Measurements from ENCODE around the gene TARP.
"Not testable (repeated sequence)": the region's sequence is repeated elsewhere in the genome, so short reads cannot be mapped to it uniquely, and the experiment has no call there.

TARP gene

DNA sequence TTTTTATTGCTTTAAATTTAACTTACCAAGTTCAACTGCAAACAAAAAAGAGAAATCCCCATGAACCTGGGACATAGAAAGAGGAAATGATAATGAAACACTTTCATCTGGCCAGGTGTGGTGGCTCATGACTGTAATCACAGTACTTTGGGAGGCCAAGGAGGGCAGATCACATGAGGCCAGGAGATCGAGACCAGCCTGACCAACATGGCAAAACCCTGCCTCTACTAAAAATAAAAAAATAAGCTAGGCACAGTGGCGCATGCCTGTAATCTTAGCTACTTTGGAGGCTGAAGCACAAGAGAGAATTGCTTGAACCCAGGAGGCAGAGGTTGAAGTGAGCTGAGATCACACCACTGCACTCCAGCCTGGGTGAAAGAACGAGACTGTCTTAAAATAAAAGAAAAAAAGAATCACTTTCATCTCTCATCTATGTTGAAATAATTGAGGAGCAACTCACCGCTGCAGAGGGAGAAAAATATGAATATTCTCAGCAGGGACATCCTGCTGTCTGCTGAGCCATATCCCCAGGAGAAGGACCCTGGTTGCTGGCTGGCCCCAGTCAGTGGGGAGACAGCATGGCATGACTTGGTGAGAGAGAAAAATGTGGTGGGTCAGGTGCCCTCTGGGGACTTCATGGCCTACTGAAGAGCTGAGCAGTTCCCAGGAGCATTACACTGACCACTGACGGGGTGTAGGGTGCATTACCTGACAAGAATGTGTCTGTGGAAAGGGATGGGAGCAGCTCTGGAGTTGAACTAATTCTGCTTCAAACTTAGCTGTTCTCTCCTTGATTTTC lies 22.8 kb upstream of the TARP start:
- DNase-seq: no peak

DNA sequence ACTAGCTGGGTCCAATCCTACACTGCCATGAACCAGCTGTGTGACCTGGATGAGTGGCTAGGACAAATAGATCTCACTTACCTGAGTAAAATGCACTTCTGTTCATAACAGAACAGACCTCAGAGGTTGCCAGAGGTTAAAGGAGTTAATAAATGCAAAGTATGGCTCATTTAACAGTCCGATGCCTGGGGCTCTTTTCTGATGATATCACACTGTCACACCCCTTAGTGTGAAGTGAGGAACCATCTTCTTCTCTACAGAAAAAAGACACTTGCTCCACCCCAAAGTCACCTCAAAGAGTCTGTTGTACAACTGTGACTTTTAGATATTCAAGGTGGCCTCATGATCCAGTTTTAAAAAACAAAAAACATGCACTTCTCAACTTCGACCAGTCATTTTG lies 21.5 kb upstream of the TARP start:
- DNase-seq: no peak

- DNase-seq: no peak
Measured at GRCh38 chr7:38292442-38292841, 19.0 kb upstream of the TARP start.

- no peak for DNase-seq
Measured at GRCh38 chr7:38291650-38292049, 18.2 kb upstream of the TARP start.

DNA sequence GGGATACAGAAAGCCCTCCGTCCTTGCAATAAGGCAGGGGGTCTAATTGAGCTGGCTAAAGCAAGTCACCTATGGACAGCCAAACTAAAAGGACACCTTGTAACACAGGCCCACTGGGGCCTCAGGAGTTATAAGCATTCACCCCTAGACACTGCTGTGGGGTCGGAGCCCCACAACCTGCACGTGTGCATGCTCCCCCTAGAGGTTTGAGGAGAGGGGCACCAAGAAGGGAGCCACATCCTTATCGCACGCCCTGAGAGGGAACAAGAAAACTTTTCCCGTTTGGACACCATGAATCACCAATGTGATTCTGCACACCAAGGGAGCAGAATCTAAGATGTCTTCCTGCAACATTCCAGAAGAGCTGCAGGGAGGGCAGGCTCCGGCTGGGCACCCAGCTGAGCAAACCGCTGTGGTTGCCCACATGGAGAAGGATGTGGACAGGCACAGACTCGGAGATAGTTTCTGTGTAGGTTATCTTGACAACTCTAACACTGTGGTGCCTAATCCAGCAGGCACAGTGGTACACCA lies 17.7 kb upstream of the TARP start:
- no peak for DNase-seq

- DNase-seq: no peak
Measured at GRCh38 chr7:38284553-38284952, 11.1 kb upstream of the TARP start.

DNA sequence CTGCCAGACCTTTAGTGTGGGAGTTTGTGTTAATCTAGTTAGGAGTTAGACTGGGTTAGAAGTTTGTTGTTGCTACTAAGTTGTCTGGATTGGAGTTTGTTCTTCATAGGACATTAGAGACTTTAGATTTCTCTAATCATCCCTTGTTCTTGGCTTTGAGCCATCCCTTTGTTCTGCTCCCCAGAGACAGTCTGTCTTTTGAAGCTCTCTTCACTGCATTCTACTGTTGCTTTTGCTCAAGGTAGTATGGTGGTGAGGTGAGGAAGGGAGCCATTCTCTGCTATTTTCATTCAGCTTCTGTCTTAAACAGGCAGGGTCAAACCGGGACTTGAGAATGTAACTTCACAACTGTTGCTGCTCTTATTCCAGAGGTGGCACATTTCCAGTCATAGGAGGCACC lies 10.4 kb upstream of the TARP start:
- no peak for DNase-seq

DNA sequence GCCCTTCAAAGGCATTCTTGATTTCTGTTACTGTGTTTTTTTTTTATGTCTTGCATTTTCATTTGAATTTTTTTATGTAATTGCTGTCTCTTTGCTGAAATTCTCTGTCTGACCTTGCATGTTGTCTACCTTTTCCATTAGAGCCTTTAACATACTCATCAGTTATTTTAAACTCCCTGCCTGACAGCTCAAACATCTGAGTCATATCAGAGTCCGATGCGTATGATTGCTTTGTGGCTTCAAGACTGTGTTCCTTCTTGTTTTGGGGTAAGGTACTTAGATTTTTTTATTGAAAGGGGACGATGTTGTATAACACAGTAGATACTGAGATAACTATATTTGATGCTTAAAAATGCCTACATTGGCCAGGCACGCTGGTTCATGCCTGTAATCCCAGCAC lies 9.7 kb upstream of the TARP start:
- DNase-seq: no peak

DNA sequence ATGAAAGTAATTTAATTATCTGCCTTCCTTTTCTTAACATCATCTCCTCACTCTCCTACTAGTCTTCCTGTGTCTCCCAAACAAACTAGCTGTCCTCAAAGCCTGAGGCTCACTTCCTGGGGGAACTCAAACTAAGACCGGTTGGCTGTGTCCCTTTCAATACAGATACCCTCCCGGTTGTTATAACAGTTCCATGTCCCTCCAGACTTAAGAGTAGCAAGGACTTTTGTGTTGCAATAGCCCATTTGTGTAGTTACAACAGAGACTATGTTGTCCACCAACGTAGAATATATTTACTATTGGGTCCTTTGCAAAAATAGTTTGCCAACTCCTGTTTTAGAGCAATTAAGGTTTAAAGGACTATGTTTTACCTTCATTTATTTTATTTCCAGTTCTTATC lies 8.6 kb upstream of the TARP start:
- DNase-seq: no peak

DNA sequence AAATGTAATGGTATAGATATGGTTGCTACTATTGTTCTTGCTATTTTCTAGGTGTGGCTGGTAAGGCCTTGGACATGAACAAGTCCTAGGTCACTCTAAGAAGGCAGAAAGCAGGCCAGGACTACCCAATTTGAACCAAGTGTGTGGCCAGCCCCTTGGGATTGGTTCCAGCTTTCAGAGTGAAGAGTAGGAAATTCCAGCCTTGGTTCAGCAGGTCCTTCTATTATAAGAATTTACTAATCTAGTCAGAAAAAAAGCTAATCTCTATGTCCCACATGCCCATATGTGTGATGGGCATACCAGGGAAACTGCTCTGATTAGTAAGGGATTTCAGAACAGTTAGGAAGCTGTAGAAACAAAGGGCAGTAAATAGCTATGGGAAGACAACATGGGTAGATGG lies 7.8 kb upstream of the TARP start:
- DNase-seq: no peak

DNA sequence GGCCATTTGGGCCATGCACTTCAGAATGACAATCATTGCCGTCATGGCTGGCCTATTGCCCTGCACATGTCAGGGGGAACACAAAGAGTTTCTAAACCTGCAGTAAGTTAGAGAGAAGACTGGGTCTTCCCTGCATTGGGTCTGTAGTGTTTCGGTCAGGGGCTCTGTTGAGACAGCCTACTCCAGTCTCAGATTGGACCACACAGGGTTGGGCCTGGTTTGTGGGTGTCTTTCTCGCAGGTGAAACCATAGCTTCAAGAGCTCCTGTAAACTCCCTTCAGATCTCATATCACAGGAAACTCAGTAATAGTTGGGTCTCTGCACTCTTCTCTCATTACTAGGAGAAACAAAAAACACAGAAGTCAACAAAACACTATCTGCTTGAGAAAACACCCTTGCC lies 7.3 kb upstream of the TARP start:
- no peak for DNase-seq

- no peak for DNase-seq
Measured at GRCh38 chr7:38280000-38280399, 6.6 kb upstream of the TARP start.

GRCh38 chr7:38276096-38276877 lies 2.9 kb upstream of the TARP start:
- DNase-seq: no peak

DNA sequence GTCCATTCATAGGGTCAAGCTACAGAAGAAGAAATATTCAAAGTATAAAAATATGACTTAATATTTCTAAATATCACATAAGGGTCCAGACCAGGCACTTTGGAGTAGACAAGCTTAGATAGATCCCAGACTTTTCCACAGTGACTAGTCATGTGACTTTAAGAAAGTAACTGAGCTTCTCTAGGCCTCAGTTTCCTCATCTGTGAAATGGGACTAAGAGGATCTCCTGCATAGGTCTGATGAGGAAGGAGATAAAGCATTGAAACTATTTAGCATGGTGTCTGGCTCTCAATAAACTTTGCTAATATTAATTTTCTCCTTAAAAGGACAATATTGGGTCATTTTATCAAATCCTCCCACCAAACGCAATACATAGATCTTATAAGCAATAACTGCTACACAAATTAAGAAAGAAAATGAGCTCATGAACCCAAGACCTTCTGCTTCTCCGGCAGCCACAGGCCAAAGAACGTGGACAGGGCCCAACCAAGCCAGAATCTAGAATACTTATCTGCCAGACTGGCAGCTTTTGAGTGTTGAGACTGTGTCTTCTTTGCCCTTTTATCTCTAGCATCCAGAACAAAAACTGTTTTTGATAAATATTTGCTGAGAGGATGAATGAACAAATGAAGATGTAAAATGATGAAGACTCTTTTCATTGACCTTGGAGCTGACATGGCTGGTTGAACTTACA lies 1.6 kb upstream of the TARP start:
- no peak for DNase-seq

GRCh38 chr7:38274486-38274885 lies 1.1 kb upstream of the TARP start:
- DNase-seq: no peak

- not testable (repeated sequence) for DNase-seq
Measured at GRCh38 chr7:38270405-38270804, 3.0 kb downstream of the TARP start.

DNA sequence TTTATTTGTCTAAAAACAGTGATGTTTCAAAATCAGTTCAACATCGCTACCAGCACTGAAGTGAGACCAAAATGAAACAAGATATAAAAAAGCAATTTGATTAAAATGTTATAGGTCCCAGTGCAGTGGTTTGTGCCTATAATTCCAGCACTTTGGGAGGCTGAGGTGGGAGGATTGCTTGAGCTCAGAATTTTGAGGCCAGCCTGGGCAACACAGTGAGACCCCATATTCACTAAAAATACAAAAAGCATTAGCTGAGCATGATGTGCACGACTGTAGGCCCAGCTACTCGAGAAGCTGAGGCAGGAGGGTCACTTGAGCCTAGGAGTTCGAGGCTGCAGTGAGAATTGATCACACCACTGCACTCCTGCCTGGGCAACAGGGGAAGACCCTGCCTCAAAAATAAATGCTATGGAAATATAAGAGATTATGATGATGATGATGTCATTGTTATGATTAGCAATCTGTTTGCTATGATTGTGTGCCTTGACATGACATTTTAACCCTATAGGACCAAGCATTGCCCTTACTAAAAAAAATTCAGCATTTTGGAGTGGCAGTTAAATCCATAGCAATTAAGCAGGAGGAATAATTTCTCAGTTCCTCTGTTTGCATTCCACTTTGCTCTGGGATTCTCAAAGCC lies 3.6 kb downstream of the TARP start:
- DNase-seq: not testable (repeated sequence)

- not testable (repeated sequence) for DNase-seq
Measured at GRCh38 chr7:38265958-38266357, 7.5 kb downstream of the TARP start.

DNA sequence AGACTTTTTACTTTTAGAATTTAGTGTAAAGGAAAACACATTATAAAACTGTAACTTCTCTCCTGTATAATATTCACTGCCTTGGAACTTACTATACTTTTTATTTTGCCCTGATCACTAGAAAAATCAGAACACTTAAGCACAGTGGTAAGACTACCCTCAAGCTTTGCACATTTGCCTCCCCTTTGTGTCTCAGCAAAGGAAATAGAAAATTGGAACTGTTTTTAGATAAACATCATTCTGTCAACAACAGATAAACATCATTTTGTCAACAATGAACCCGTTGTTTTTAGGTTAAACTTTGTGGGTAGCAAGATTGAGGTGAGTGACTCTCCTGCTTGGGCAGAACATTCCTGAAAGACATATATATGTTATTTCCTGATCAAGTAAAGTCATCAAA lies 8.8 kb downstream of the TARP start:
- DNase-seq: not testable (repeated sequence)

DNA sequence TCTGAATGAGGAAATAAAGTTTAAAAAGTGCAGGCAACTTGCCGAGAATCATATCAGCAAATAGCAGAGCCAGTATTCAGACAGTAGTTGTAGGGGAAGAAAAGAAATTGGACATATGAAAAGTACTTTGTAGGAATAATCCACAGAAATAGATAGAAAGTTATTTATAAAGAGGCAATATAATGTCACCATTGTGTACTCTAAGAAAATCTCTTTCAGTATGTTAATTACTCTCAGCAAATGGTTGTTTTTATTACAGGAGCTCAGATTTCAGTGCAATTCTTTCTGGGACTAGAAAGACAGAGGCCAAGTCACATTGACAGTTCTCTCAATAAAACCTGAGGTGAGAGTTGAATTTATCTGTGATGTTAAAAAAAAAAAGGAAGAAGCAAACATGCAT lies 10.2 kb downstream of the TARP start:
- DNase-seq: not testable (repeated sequence)

DNA sequence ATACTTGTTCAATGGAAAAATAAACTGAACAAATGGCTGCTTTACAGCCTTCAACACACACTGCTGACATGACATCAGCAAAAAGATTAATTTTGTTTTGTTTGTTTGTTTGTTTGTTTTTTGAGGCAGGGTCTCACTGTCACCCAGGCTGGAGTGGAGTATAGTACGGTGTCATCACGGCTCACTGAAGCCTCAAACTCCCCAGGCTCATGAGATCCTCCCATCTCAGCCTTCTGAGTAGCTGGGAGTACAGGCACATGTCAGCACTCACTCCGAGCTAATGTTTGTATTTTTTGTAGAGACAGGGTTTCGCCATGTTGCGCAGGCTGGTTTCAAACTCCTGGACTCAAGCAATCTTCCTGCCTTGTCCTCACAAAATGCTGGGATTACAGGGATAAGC lies 10.9 kb downstream of the TARP start:
- DNase-seq: no peak

GRCh38 chr7:38262026-38262425 lies 11.4 kb downstream of the TARP start:
- peak; percentile 42 for DNase-seq

DNA sequence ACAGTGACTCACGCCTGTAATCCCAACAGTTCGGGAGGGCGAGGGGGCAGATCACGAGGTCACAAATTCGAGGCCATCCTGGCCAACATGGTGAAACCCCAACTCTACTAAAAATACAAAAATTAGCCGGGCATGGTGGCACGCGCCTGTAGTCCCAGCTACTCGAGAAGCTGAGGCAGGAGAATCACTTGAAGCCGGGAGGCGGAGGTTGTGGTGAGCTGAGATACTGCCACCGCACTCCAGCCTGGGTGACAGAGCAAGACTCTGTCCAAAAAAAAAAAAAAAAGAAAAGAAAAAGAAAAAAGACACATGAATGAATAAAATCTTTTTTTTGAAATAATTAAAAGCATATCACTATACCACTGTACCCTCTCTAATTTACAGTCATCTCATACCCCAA lies 11.8 kb downstream of the TARP start:
- DNase-seq: not testable (repeated sequence)
